IPS-15b (cell line): ENCODE results near the gene ADAM11.
A peak's percentile ranks its signal among the peaks of the same experiment; 100 is the strongest.

Experiments used
- H3K27me3 ChIP-seq: one replicate; pipeline ENCODE4 v1.6.1; 2013; ENCODE audit warnings: low read length; ENCODE audit not compliant: control insufficient read depth, insufficient read depth
- H3K36me3 ChIP-seq: one replicate; pipeline ENCODE4 v1.6.1; 2013; ENCODE audit warnings: low read length; ENCODE audit not compliant: control insufficient read depth, insufficient read depth
- H3K4me1 ChIP-seq: one replicate; pipeline ENCODE4 v1.6.1; 2013; ENCODE audit warnings: mild to moderate bottlenecking, low read length; ENCODE audit not compliant: control insufficient read depth, insufficient read depth
- H3K4me3 ChIP-seq: one replicate; pipeline ENCODE4 v1.5.1; 2013; ENCODE audit warnings: low read depth, low read length
- H3K9ac ChIP-seq: one replicate; pipeline ENCODE4 v1.6.1; 2013; ENCODE audit warnings: low read depth, mild to moderate bottlenecking, low read length
- H3K9me3 ChIP-seq: one replicate; pipeline ENCODE4 v1.6.1; 2013; ENCODE audit warnings: mild to moderate bottlenecking, low read length; ENCODE audit not compliant: control insufficient read depth, insufficient read depth

ADAM11 gene

GRCh38 chr17:44770166-44770925 is 11.6 kb downstream of the ADAM11 start:
- Histone ChIP-seq H3K9ac (no peak overlapping the region), H3K27me3 (no peaks in the 10 kb centered on the region)

GRCh38 chr17:44772308-44773045 is 13.7 kb downstream of the ADAM11 start:
- no peaks in the 10 kb centered on the region for H3K9me3 ChIP-seq
- no peak overlapping the region for H3K9ac ChIP-seq
- peaks cover 6% of the 10 kb centered on the region for H3K4me1 ChIP-seq
- H3K27me3 ChIP-seq, result peaks cover 14% of the 10 kb centered on the region
- H3K36me3 ChIP-seq, result no peaks in the 10 kb centered on the region
- H3K4me3 ChIP-seq, result no peak overlapping the region

More at GRCh38 chr17:44770166-44770925, 11.6 kb downstream of the ADAM11 start:
- no peaks in the 10 kb centered on the region for H3K36me3 ChIP-seq
- no peak overlapping the region for H3K4me3 ChIP-seq
- no peaks in the 10 kb centered on the region for H3K9me3 ChIP-seq
- H3K4me1 ChIP-seq, result peaks cover 6% of the 10 kb centered on the region

- Histone ChIP-seq H3K36me3 (no peaks in the 10 kb centered on the region), H3K27me3 (peaks cover 14% of the 10 kb centered on the region), H3K9me3 (no peaks in the 10 kb centered on the region), H3K9ac (no peak overlapping the region), H3K4me3 (no peak overlapping the region), H3K4me1 (peaks cover under 1% of the 10 kb centered on the region)
Measured at GRCh38 chr17:44773140-44773539, 14.4 kb downstream of the ADAM11 start.

GRCh38 chr17:44774271-44775135 is 15.7 kb downstream of the ADAM11 start:
- H3K4me3 ChIP-seq, result peak overlapping the region; percentile 87
- H3K9ac ChIP-seq, result peak overlapping the region; percentile 24
- H3K36me3 ChIP-seq, result no peaks in the 10 kb centered on the region
- peaks cover 4% of the 10 kb centered on the region for H3K4me1 ChIP-seq
- no peaks in the 10 kb centered on the region for H3K9me3 ChIP-seq
- peaks cover 14% of the 10 kb centered on the region for H3K27me3 ChIP-seq

- Histone ChIP-seq H3K9ac (no peak overlapping the region), H3K4me3 (peak overlapping the region; percentile 87), H3K9me3 (no peaks in the 10 kb centered on the region), H3K36me3 (no peaks in the 10 kb centered on the region), H3K4me1 (peaks cover 4% of the 10 kb centered on the region), H3K27me3 (peaks cover 14% of the 10 kb centered on the region)
Measured at GRCh38 chr17:44775136-44775837, 16.5 kb downstream of the ADAM11 start.

- H3K9me3 ChIP-seq, result no peaks in the 10 kb centered on the region
- H3K36me3 ChIP-seq, result no peaks in the 10 kb centered on the region
- peaks cover 4% of the 10 kb centered on the region for H3K4me1 ChIP-seq
- peaks cover 14% of the 10 kb centered on the region for H3K27me3 ChIP-seq
- H3K4me3 ChIP-seq, result peak overlapping the region; percentile 72
- H3K9ac ChIP-seq, result peak overlapping the region; percentile 47
Measured at GRCh38 chr17:44775838-44776621, 17.2 kb downstream of the ADAM11 start.

GRCh38 chr17:44776628-44777393 is 18.0 kb downstream of the ADAM11 start:
- H3K9me3 ChIP-seq, result no peaks in the 10 kb centered on the region
- H3K4me1 ChIP-seq, result peaks cover 4% of the 10 kb centered on the region
- peaks cover 14% of the 10 kb centered on the region for H3K27me3 ChIP-seq
- no peaks in the 10 kb centered on the region for H3K36me3 ChIP-seq
- peak overlapping the region; percentile 72 for H3K4me3 ChIP-seq
- peak overlapping the region; percentile 47 for H3K9ac ChIP-seq

- H3K36me3 ChIP-seq, result no peaks in the 10 kb centered on the region
Measured at GRCh38 chr17:44777394-44778348, 18.9 kb downstream of the ADAM11 start.

GRCh38 chr17:44778656-44779210 is 19.9 kb downstream of the ADAM11 start:
- peaks cover 6% of the 10 kb centered on the region for H3K4me1 ChIP-seq
- H3K36me3 ChIP-seq, result no peaks in the 10 kb centered on the region
- H3K9ac ChIP-seq, result no peak overlapping the region
- no peaks in the 10 kb centered on the region for H3K9me3 ChIP-seq
- H3K4me3 ChIP-seq, result peak overlapping the region; percentile 65
- peaks cover 14% of the 10 kb centered on the region for H3K27me3 ChIP-seq

More at GRCh38 chr17:44777394-44778348, 18.9 kb downstream of the ADAM11 start:
- Histone ChIP-seq H3K4me1 (peaks cover 6% of the 10 kb centered on the region), H3K27me3 (peaks cover 14% of the 10 kb centered on the region), H3K9ac (no peak overlapping the region), H3K4me3 (no peak overlapping the region), H3K9me3 (no peaks in the 10 kb centered on the region)
